ENCODE data around the gene LRRC71. TPM values are rescaled to one million over a fixed set of nuclear protein-coding genes. Genes with fewer than 3 reads are reported as not detected.

Gene LRRC71
- total and polyA plus RNA-seq, 2 donors (not counting 1 experiment from before 2014, with no cell fraction given): not detected

DNA sequence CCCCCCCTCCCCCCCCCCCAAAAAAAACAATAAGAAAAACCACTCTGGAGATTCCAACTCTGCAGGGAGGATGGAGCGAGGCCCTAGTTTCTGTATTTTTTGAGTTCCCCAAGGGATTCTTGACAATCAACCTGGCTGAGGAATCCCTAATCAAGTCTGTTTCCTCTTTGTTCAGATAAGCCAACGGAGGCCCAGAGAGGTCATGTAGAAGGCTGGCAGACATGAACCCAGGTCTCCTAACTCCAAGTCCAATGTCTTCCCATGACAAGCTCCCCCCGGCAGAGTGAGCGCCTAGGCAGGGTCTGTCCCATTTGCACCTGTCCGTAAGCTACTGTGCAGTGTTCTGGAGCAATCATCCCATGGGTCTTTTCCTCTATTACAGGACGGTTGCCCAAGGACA is 39.5 kb downstream of the LRRC71 start:
- 89% methylated on average over 6 of the region's 6 CpGs for WGBS (ENCODE audit: insufficient coverage)
- no peaks in the 10 kb centered on the region for H3K79me2 ChIP-seq (ENCODE audit: control insufficient read depth, insufficient read depth, low read length)
- no peaks in the 10 kb centered on the region for H3K9me3 Mint-ChIP-seq (ENCODE audit: insufficient read depth)
- no peaks in the 10 kb centered on the region for H4K20me1 ChIP-seq (ENCODE audit: control insufficient read depth, insufficient read depth, low read length, poor library complexity, severe bottlenecking)
- H3K4me1 ChIP-seq (ENCODE audit: control insufficient read depth in 2 of 2, insufficient read depth in 2 of 2, low read length in 2 of 2): peaks cover 16 to 19% of the 10 kb centered on the region in 2 donors
- DNase-seq (no peak), ATAC-seq (ENCODE audit: low read depth) (no peak)
- peaks cover 0 to 12% (median 9%) of the 10 kb centered on the region in 3 donors for H3K9me3 ChIP-seq (ENCODE audit: control extremely low read depth in 1 of 3, control insufficient read depth in 2 of 3, insufficient read depth in 1 of 3, low read length in 2 of 3)
- POLR2A ChIA-PET: no interaction called here
- H3K27ac Mint-ChIP-seq: peak overlapping the region; percentile 37
- intact Hi-C loops (cut with micrococcal nuclease): no loop called here
- no peak overlapping the region for H3K4me2 ChIP-seq (replicated peaks; ENCODE audit: low read depth, low read length, poor library complexity, severe bottlenecking)
- CTCF ChIA-PET: no interaction called here
- H2AFZ ChIP-seq (ENCODE audit: insufficient read depth, low read depth, low read length, poor library complexity, severe bottlenecking): no peak overlapping the region
- no peak overlapping the region for H3K27ac ChIP-seq (ENCODE audit: low read length in 2 of 2)
- H3K9ac ChIP-seq (ENCODE audit: low read length): no peak overlapping the region
- no peak overlapping the region for H3K4me3 ChIP-seq (ENCODE audit: control extremely low read depth in 1 of 5, extremely low read depth in 1 of 5, insufficient read depth in 1 of 5, low read depth in 2 of 5, low read length in 4 of 5)
- no peak overlapping the region for H3K4me3 Mint-ChIP-seq
- H3K4me1 Mint-ChIP-seq: peaks cover 27% of the 10 kb centered on the region
- H3K36me3 ChIP-seq (replicated peaks in 1 of 2; ENCODE audit: control extremely low read depth in 1 of 2, control insufficient read depth in 1 of 2, extremely low read depth in 1 of 2, insufficient read depth in 2 of 2, low read length in 1 of 2): peaks cover 0 to 3% of the 10 kb centered on the region in 2 experiments
- H3K27me3 ChIP-seq (replicated peaks in 1 of 4; ENCODE audit: control extremely low read depth in 1 of 4, control insufficient read depth in 3 of 4, insufficient read depth in 4 of 4, low read length in 3 of 4): peaks cover 0 to 5% (median 0%) of the 10 kb centered on the region in 4 experiments
- H3K27me3 Mint-ChIP-seq: no peaks in the 10 kb centered on the region
- TF ChIP-seq CTCF (IDR thresholded peaks at IDR 0.05) (no peak), EZH2 (IDR thresholded peaks at IDR 0.05; ENCODE audit: borderline replicate concordance, insufficient read depth, low read depth, low read length, poor library complexity, severe bottlenecking) (no peak)

DNA sequence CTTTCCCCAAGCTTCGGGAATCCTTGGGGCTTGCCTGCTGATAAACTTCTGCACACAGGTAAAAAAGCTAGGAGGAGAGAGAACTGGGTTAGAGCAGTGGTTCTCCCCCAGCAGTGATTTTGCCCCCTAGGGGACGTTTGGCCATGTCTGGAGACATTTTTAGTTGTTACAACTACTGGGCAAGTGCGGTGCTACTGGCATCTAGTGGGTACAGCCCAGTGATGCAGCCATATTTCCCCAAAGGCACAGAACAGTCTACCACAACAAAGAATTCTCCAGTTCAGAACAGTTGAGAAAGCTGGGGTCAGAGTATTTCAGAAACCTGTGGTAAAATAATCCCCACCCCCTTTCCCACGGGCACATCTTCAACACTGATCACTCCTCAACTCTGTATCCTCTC is 41.3 kb downstream of the LRRC71 start:
- H3K9ac ChIP-seq (ENCODE audit: low read length): no peak overlapping the region
- WGBS (ENCODE audit: insufficient coverage): 71% methylated on average over 1 of the region's 4 CpGs
- no peaks in the 10 kb centered on the region for H4K20me1 ChIP-seq (ENCODE audit: control insufficient read depth, insufficient read depth, low read length, poor library complexity, severe bottlenecking)
- no peak overlapping the region for H2AFZ ChIP-seq (ENCODE audit: insufficient read depth, low read depth, low read length, poor library complexity, severe bottlenecking)
- peaks cover 0 to 12% (median 9%) of the 10 kb centered on the region in 3 donors for H3K9me3 ChIP-seq (ENCODE audit: control extremely low read depth in 1 of 3, control insufficient read depth in 2 of 3, insufficient read depth in 1 of 3, low read length in 2 of 3)
- Mint-ChIP-seq H3K9me3 (ENCODE audit: insufficient read depth) (no peaks in the 10 kb centered on the region), H3K27me3 (no peaks in the 10 kb centered on the region), H3K4me3 (no peak overlapping the region), H3K4me1 (peaks cover 27% of the 10 kb centered on the region), H3K27ac (no peak overlapping the region)
- H3K4me2 ChIP-seq (replicated peaks; ENCODE audit: low read depth, low read length, poor library complexity, severe bottlenecking): no peak overlapping the region
- CTCF ChIA-PET: no interaction called here
- peak; percentile 23 for DNase-seq
- H3K27me3 ChIP-seq (replicated peaks in 1 of 4; ENCODE audit: control extremely low read depth in 1 of 4, control insufficient read depth in 3 of 4, insufficient read depth in 4 of 4, low read length in 3 of 4): peaks cover 0 to 6% (median 0%) of the 10 kb centered on the region in 4 experiments
- no peak overlapping the region for H3K4me3 ChIP-seq (ENCODE audit: control extremely low read depth in 1 of 5, extremely low read depth in 1 of 5, insufficient read depth in 1 of 5, low read depth in 2 of 5, low read length in 4 of 5)
- H3K36me3 ChIP-seq (replicated peaks in 1 of 2; ENCODE audit: control extremely low read depth in 1 of 2, control insufficient read depth in 1 of 2, extremely low read depth in 1 of 2, insufficient read depth in 2 of 2, low read length in 1 of 2): peaks cover 0 to 3% of the 10 kb centered on the region in 2 experiments
- no peak for ATAC-seq (ENCODE audit: low read depth)
- intact Hi-C loops (cut with micrococcal nuclease): no loop called here
- POLR2A ChIA-PET: no interaction called here
- H3K79me2 ChIP-seq (ENCODE audit: control insufficient read depth, insufficient read depth, low read length): no peaks in the 10 kb centered on the region
- H3K4me1 ChIP-seq (ENCODE audit: control insufficient read depth in 2 of 2, insufficient read depth in 2 of 2, low read length in 2 of 2): peaks cover 16 to 19% of the 10 kb centered on the region in 2 donors
- peak; percentile 33 for TF ChIP-seq CTCF (IDR thresholded peaks at IDR 0.05)
- no peak for TF ChIP-seq EZH2 (IDR thresholded peaks at IDR 0.05; ENCODE audit: borderline replicate concordance, insufficient read depth, low read depth, low read length, poor library complexity, severe bottlenecking)
- no peak overlapping the region for H3K27ac ChIP-seq (ENCODE audit: low read length in 2 of 2)
